K562 (cell line): ENCODE measurements around the gene PKLR. TPM values are rescaled to one million over a fixed set of nuclear protein-coding genes. Genes with fewer than 3 reads are reported as not detected.
"Not testable (repeated sequence)": the region's sequence is repeated elsewhere in the genome, so short reads cannot be mapped to it uniquely, and the experiment has no call there.

Source experiments
- ATAC-seq: fragments of 200-7000 bp; cut with Tn5 transposase; 3 replicates; pipeline ENCODE4 v1.9.1; 2020; ENCODE audit warnings: moderate library complexity
- BruUV-seq: library from RNA; stranded (reverse); fragments of 400-500 nt; replicated peaks from 2 replicates; lab custom pipeline; 2021; lab: Mats Ljungman, UMichigan
- CTCF ChIA-PET: fragments of 300-600 bp; formaldehyde crosslinking; extraction: SDS; loops from one replicate; lab custom pipeline; 2021; ENCODE audit warnings: low intra/inter-chr PET ratio; lab: Yijun Ruan, JAX
- POLR2A ChIA-PET: fragments of 300-600, 350-650 bp; sonication (Branson Sonifier 250); formaldehyde crosslinking; extraction: SDS; loops from one replicate; lab custom pipeline; 2021; ENCODE audit warnings: antibody characterized with exemption, inconsistent platforms; lab: Yijun Ruan, JAX
- DNase-seq, 4 experiments: peaks; one replicate each; pipeline versions ENCODE4 v3.0.0 to v3.0.0-alpha.2; 2011 to 2018; ENCODE audit warnings: low spot score in 3 of 4, mixed read lengths in 3 of 4; ENCODE audit errors: extremely low read depth in 1 of 4
- FAIRE-seq: peaks from 2 replicates; lab custom pipeline; 2011; peaks lifted over from hg19 to GRCh38; lab: Jason Lieb, UNC
- H2AFZ ChIP-seq: 2 replicates; pipeline ENCODE4 v1.6.0; 2011; ENCODE audit warnings: low read depth, low read length, control low read depth, inconsistent platforms
- H3K27ac ChIP-seq: fragments of 200-600 bp; 3 replicates; pipeline ENCODE4 v1.8.0; 2011; ENCODE audit warnings: low read depth, mild to moderate bottlenecking, control low read depth, inconsistent platforms, low read length, moderate library complexity, mixed read lengths; ENCODE audit errors: extremely low read depth
- H3K27me3 ChIP-seq, 2 experiments: fragments of 300-600 bp in 1 of 2; 2 replicates in 1 of 2; 3 replicates in 1 of 2; pipeline versions ENCODE4 v1.6.0 to v1.8.0; 2011; ENCODE audit warnings: inconsistent platforms in 2 of 2, low read length in 2 of 2, mild to moderate bottlenecking in 1 of 2, mixed read lengths in 1 of 2, moderate library complexity in 1 of 2; ENCODE audit not compliant: control insufficient read depth in 2 of 2, insufficient read depth in 2 of 2
- H3K36me3 ChIP-seq: fragments of 300-600 bp; 3 replicates; pipeline ENCODE4 v1.8.0; 2011; ENCODE audit warnings: mild to moderate bottlenecking, low read length, inconsistent platforms; ENCODE audit not compliant: control insufficient read depth, insufficient read depth
- H3K4me1 ChIP-seq, 2 experiments: fragments of 200-600 bp in 1 of 2; replicated peaks in 1 of 2; 2 replicates in 1 of 2; 3 replicates in 1 of 2; pipeline versions ENCODE4 v1.5.1 to v1.8.0; 2011; ENCODE audit warnings: inconsistent platforms in 2 of 2, low read length in 2 of 2, mild to moderate bottlenecking in 1 of 2, mixed read lengths in 1 of 2, moderate library complexity in 1 of 2; ENCODE audit not compliant: control insufficient read depth in 2 of 2, insufficient read depth in 2 of 2
- H3K4me2 ChIP-seq: 2 replicates; pipeline ENCODE4 v1.6.1; 2011; ENCODE audit warnings: low read length, control low read depth, inconsistent platforms, mixed read lengths; ENCODE audit not compliant: insufficient read depth
- H3K4me3 ChIP-seq: fragments of 200-600 bp; sonication (generic), shearing (Covaris generic); 2 replicates; pipeline ENCODE4 v1.5.1; 2016; ENCODE audit warnings: control low read depth, inconsistent platforms
- H3K79me2 ChIP-seq: fragments of 200-600 bp; 3 replicates; pipeline ENCODE4 v1.8.0; 2011; ENCODE audit warnings: low read length, inconsistent platforms; ENCODE audit not compliant: control insufficient read depth, insufficient read depth
- H3K9ac ChIP-seq, 2 experiments: 2 replicates each; pipeline versions ENCODE4 v1.6.0 to v1.6.1; 2011; ENCODE audit warnings: low read depth in 2 of 2, low read length in 2 of 2, control low read depth in 1 of 2, inconsistent platforms in 1 of 2, mild to moderate bottlenecking in 1 of 2, mixed read lengths in 1 of 2; ENCODE audit not compliant: insufficient read depth in 1 of 2
- H3K9me1 ChIP-seq: one replicate; pipeline ENCODE4 v1.6.0; 2011; ENCODE audit warnings: inconsistent platforms, mild to moderate bottlenecking, low read length, moderate library complexity; ENCODE audit not compliant: control insufficient read depth, insufficient read depth
- H3K9me3 ChIP-seq: replicated peaks from 2 replicates; pipeline ENCODE4 v1.5.1; 2011; ENCODE audit warnings: low read depth, low read length, inconsistent platforms; ENCODE audit not compliant: control insufficient read depth, insufficient read depth
- H4K20me1 ChIP-seq: replicated peaks from 2 replicates; pipeline ENCODE4 v1.6.1; 2011; ENCODE audit warnings: low read length, inconsistent platforms, mixed read lengths; ENCODE audit not compliant: control insufficient read depth, insufficient read depth
- ATF3 ChIP-seq, 2 experiments: fragments of 450-650 bp in 1 of 2; sonication (generic) in 1 of 2; formaldehyde crosslinking in 1 of 2; IDR thresholded peaks in 1 of 2; conservative IDR thresholded peaks in 1 of 2; 2 replicates each; pipeline versions ENCODE4 v1.6.1 to v1.8.1; 2016 to 2023; ENCODE audit warnings: mild to moderate bottlenecking in 2 of 2, moderate library complexity in 2 of 2, inconsistent platforms in 1 of 2, missing genetic modification reagents in 1 of 2
- CEBPB ChIP-seq: fragments of 450-650 bp; IDR thresholded peaks from 2 replicates; pipeline ENCODE4 v1.6.1; 2016; ENCODE audit warnings: missing genetic modification characterization, missing compliant biosample characterization
- CEBPG ChIP-seq, 3 experiments: fragments of 200-800 bp in 1 of 3; sonication (Bioruptor generic) in 1 of 3; sonication (generic) in 1 of 3; formaldehyde crosslinking in 1 of 3; IDR thresholded peaks in 2 of 3; conservative IDR thresholded peaks in 1 of 3; 2 replicates each; pipeline versions ENCODE4 v1.6.1 to v1.8.0; 2016 to 2022; ENCODE audit warnings: missing compliant biosample characterization in 2 of 3, missing genetic modification characterization in 2 of 3, mild to moderate bottlenecking in 1 of 3, missing genetic modification reagents in 1 of 3
- IRF9 ChIP-seq: fragments of 450-650 bp; IDR thresholded peaks from 2 replicates; pipeline ENCODE4 v1.6.1; 2016; ENCODE audit warnings: missing biosample characterization, missing genetic modification characterization
- POLR2G ChIP-seq: fragments of 200-400 bp; formaldehyde crosslinking; IDR thresholded peaks from 2 replicates; pipeline ENCODE4 v1.6.1; 2017; ENCODE audit warnings: low read depth, mild to moderate bottlenecking, antibody characterized with exemption, low read length, moderate library complexity
- RBM15 ChIP-seq: fragments of 200-400 bp; formaldehyde crosslinking; IDR thresholded peaks from 2 replicates; pipeline ENCODE4 v1.6.1; 2018; ENCODE audit warnings: mild to moderate bottlenecking, low read length, moderate library complexity; ENCODE audit not compliant: insufficient read depth
- RBM22 ChIP-seq: fragments of 200-400 bp; formaldehyde crosslinking; IDR thresholded peaks from 2 replicates; pipeline ENCODE4 v1.6.1; 2018; ENCODE audit warnings: low read length, low read depth; ENCODE audit not compliant: poor library complexity, severe bottlenecking
- YBX1 ChIP-seq: fragments of 450-650 bp; IDR thresholded peaks from 2 replicates; pipeline ENCODE4 v1.7.1; 2016; ENCODE audit warnings: mild to moderate bottlenecking
- WGBS: fragments of 100-300 bp; shearing (Covaris generic); methylation state at CpG from one replicate; pipeline ENCODE4 v1.1.6; 2016; ENCODE audit warnings: low coverage, mixed read lengths; ENCODE audit not compliant: insufficient coverage; ENCODE audit errors: missing lambda C conversion rate; 5-methylcytosine and 5-hydroxymethylcytosine counted together
- in situ Hi-C: fragments of 300-500 bp; cut with MboI; formaldehyde crosslinking; loops from 4 replicates; pipeline ENCODE4 v1.15.0; 2018; ENCODE audit warnings: inconsistent platforms, mixed read lengths
- intact Hi-C: fragments of 100-400 bp; cut with micrococcal nuclease; formaldehyde crosslinking; loops from 2 replicates; pipeline ENCODE4 v1.14.2; 2022
- polyA plus RNA-seq, 8 experiments: library from polyadenylated mRNA; depleted of rRNA in 4 of 8; stranded (reverse) in 5 of 8; unstranded in 3 of 8; fragments of >200 nt; fragmentation: Nextera tagmentation in 2 of 8; fragmentation: Illumina TruSeq in 1 of 8; extraction: Ambion mirVana in 2 of 8; extraction: Trizol in 1 of 8; gene quantifications; 2 replicates each; pipeline versions ENCODE4 v1.2.1 to v1.2.3, GENCODE V29; 2011 to 2014; ENCODE audit warnings: inconsistent platforms in 1 of 8, missing spikeins in 1 of 8
- total RNA-seq, 7 experiments: library from RNA; depleted of rRNA in 6 of 7; stranded (reverse); fragments of >200 nt in 6 of 7; fragmentation: Illumina TruSeq in 2 of 7; extraction: Trizol in 2 of 7; gene quantifications; 2 replicates each; pipeline versions ENCODE4 v1.2.1 to v1.2.3, GENCODE V29; 2011 to 2021; ENCODE audit warnings: low replicate concordance in 1 of 7

The PKLR gene
- total and polyA plus RNA-seq, 9 of the 15 experiments (the other 6 are each of a cell fraction or from before 2014, with no cell fraction given) = 10.7 to 78.4 (median 38.2) TPM

GRCh38 chr1:155329980-155330598 lies 28.9 kb upstream of the PKLR start:
- no TSS peak for BruUV-seq
- Histone ChIP-seq H3K27me3 (no peaks in the 10 kb centered on the region), H3K36me3 (peaks cover 60% of the 10 kb centered on the region), H3K79me2 (peaks cover 11% of the 10 kb centered on the region), H2AFZ (no peak overlapping the region), H3K9ac (0 out of 4 replicates have a peak overlapping the region, but pooled peaks of 1 of the 2 experiments have one; percentile 29), H4K20me1 (no peaks in the 10 kb centered on the region; the same call in 1 of the 2 replicates), H3K9me1 (no peaks in the 10 kb centered on the region), H3K4me3 (no peak overlapping the region), H3K4me2 (no peak overlapping the region), H3K9me3 (no peaks in the 10 kb centered on the region), H3K4me1 (peaks cover 9 to 17% of the 10 kb centered on the region in 2 experiments; a peak in 4 of 5 replicates), H3K27ac (no peak overlapping the region)
- no peak for ATAC-seq
- no peak for DNase-seq
- no peak for FAIRE-seq
- CTCF ChIA-PET = no interaction called here
- in situ Hi-C loops (no loop called here), intact Hi-C loops (loop anchor here (10.0 kb wide), 1 partner anchor 265 kb away; no protein-coding TSS in a partner anchor)
- POLR2A ChIA-PET = interaction anchor here (0.6 to 0.8 kb wide), 2 partner anchors 135 to 283 kb away, joined by 3 read pairs; no protein-coding TSS in a partner anchor
- 0 out of 2 replicates have a peak, but pooled peaks have one; percentile 47 for TF ChIP-seq POLR2G
- TF ChIP-seq YBX1 = no peak
- peak; percentile 67 for TF ChIP-seq RBM22
- no peak for TF ChIP-seq RBM15
- WGBS = 89% methylated on average over 11 of the region's 11 CpGs

- BruUV-seq; H3K9me1 ChIP-seq; H3K4me3 ChIP-seq; H3K9me3 ChIP-seq; in situ Hi-C loops; FAIRE-seq; ATAC-seq; TF ChIP-seq ATF3 (CRISPR knock-in tag; conservative IDR thresholded peaks at IDR 0.05); CEBPG (CRISPR knock-in tag; IDR thresholded peaks at IDR 0.05): not testable (repeated sequence)
- 90% methylated on average over 7 of the region's 7 CpGs for WGBS
- peaks cover 53% of the 10 kb centered on the region for H3K36me3 ChIP-seq
- peak; percentile 55; the same call in 1 of the 2 replicates for TF ChIP-seq ATF3 (IDR thresholded peaks at IDR 0.05)
- TF ChIP-seq CEBPG (tag; conservative IDR thresholded peaks at IDR 0.05 in 1 of 2, IDR thresholded peaks at IDR 0.05 in 1 of 2) = peak; percentile 43 to 88; a peak in 3 of 4 replicates
- TF ChIP-seq IRF9 (tag) = peak; percentile 48; the same call in 1 of the 2 replicates
- TF ChIP-seq CEBPB (tag) = peak; percentile 72
- TF ChIP-seq, all 486 proteins: peak for 4; not testable (repeated sequence) for 482
- H3K4me2 ChIP-seq, H3K27me3 ChIP-seq, DNase-seq, H4K20me1 ChIP-seq, H3K27ac ChIP-seq, H2AFZ ChIP-seq, CTCF ChIA-PET, H3K9ac ChIP-seq: not testable (repeated sequence)
- Histone ChIP-seq H3K4me1 (peaks cover 9 to 30% of the 10 kb centered on the region in 2 experiments; a peak in 4 of 5 replicates), H3K79me2 (peaks cover 19% of the 10 kb centered on the region)
- intact Hi-C loops = loop anchor here (10.0 kb wide), 1 partner anchor 266 kb away; no protein-coding TSS in a partner anchor
- POLR2A ChIA-PET = interaction anchor here (1.0 to 3.0 kb wide), 3 partner anchors 9 to 14 kb away, joined by 3 to 10 read pairs (median 3); no protein-coding TSS in a partner anchor
These were observed 27.6 kb upstream of the PKLR start for GRCh38 chr1:155328856-155329255.
